Measurements from ENCODE around the gene CPED1. TPM values are rescaled to one million over a fixed set of nuclear protein-coding genes. Genes with fewer than 3 reads are reported as not detected.
"Not testable (repeated sequence)": the region's sequence is repeated elsewhere in the genome, so short reads cannot be mapped to it uniquely, and the experiment has no call there.

Gene CPED1
- total RNA-seq, 2 donors from 2014 or later: not detected

DNA sequence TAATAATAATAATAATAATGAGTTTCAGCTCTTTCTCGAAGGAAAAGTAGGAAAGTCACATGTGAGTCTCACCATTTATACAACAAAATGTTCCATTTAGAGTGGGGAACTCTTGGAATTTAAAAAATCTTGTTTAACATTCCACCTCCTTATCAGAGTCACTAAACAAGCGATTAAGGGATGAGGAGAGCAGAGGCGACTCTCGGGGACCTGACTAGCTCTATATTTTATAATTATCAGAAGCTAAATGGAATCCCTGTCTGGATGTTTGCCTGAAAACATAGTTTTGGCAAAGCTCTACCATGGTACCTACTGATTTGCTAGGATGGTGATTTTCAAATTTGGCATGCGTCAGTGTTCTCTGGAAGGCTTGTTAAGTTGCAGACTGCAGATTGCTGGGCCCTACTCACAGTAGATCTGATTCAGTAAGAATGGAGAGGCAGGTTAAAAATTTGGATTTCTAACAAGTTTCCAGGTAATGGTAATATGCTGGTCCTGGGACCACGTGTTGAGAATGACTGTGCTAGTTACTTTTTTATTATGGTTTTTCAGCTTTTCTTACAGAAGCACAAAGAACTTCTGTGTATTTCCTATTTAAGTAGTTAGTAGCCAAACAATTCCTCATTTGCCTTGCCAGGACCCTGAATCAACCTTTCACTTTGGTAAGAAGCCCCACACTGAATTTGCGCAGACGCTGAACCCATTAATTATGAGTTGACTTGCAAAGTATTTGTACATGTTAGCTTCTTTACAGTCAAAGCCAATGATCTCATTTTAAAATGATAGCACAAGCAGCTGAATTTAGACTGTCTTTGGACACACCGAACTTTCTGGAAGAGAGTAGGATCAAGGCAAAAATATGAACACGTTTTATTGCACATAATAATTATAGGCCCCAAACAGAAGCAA is 39.5 kb downstream of the CPED1 start:
- H3K9me3 Mint-ChIP-seq: no peaks in the 10 kb centered on the region
- H3K4me1 Mint-ChIP-seq: no peaks in the 10 kb centered on the region
- no peak overlapping the region for H3K4me3 Mint-ChIP-seq
- no peak overlapping the region for H3K27ac Mint-ChIP-seq
- H3K36me3 Mint-ChIP-seq (ENCODE audit: low read depth): no peaks in the 10 kb centered on the region
- no peak for ATAC-seq (replicated peaks)
- H3K27me3 Mint-ChIP-seq: peaks cover 11% of the 10 kb centered on the region

DNA sequence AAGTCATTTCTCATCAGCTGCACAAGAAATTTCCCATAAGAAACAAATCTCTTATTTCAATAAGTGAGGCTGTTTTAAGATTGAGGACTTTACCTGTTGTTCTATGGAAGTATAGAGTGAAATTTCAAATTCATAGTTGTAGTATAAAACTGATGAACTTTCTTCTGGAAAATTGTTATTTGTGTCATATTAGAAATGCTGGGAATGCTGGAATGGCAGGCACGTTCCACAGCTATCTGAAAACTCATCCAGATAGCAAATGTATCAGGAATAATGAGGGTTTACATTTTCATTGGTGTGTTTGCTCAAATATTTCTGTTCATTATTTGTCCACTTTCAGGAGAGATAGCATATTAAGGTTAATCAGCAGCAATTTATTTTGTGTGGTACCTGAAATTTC is 40.8 kb downstream of the CPED1 start:
- Mint-ChIP-seq H3K27me3 (peaks cover 11% of the 10 kb centered on the region), H3K4me3 (no peak overlapping the region), H3K4me1 (no peaks in the 10 kb centered on the region), H3K9me3 (no peaks in the 10 kb centered on the region), H3K36me3 (ENCODE audit: low read depth) (no peaks in the 10 kb centered on the region), H3K27ac (no peak overlapping the region)
- no peak for ATAC-seq (replicated peaks)

DNA sequence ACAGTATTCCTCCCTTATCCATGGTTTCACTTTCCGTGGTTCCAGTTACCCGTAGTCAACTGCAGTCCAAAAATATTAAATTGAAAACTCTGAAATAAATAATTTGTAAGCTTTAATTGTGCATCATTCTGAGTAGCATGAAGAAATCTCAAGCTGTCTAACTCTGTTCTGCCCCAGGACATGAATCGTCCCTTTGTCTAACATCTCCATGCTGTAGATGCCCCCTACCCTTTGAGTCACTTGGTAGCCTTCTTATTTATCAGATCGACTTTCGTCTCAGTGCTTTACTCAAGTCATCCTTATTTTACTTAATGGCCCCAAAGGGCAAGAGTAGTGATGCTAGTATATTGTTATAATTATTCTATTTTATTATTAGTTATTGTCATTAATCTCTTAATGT is 41.8 kb downstream of the CPED1 start:
- Mint-ChIP-seq H3K27me3 (peaks cover 11% of the 10 kb centered on the region), H3K4me1 (no peaks in the 10 kb centered on the region), H3K36me3 (ENCODE audit: low read depth) (no peaks in the 10 kb centered on the region), H3K27ac (no peak overlapping the region), H3K4me3 (no peak overlapping the region), H3K9me3 (no peaks in the 10 kb centered on the region)
- ATAC-seq (replicated peaks): no peak

DNA sequence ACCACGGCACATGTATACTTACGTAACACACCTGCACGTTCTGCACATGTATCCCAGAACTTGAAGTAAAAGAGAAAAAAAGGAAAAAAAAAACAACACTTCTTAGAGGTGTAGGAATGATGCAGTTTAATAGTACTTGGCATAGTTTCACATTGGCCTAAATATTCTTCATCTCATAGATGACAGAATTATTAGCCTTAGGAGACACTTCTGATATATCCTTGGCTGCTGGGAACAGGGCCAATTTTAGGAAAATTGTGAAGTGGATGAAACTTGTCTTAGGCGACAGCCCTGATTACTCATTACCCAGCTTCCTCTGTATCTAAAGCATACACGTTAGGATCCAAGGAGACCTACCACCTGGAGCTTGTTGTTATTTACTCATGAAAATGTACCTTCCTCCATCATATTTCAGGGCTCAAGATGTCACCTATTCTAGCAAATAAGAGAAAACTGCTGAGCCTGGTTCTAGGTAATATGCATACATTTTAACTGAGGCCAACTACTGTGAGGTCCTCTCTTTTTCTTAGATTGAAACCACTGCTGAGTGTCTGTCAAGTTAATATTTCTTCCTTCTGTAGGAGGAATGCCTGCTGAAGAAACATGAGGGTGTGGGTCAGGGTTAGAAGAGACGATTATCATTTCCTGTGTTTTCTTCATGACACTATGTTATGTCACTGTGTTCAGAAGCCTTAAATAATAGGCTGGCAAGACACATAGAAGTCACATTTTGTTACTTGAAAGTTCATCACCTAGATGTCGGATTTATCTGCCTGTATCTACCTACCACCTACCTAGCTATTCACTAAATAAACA is 44.3 kb downstream of the CPED1 start:
- no peaks in the 10 kb centered on the region for H3K27me3 Mint-ChIP-seq
- H3K4me3 Mint-ChIP-seq: no peak overlapping the region
- H3K36me3 Mint-ChIP-seq (ENCODE audit: low read depth): no peaks in the 10 kb centered on the region
- H3K27ac Mint-ChIP-seq: no peak overlapping the region
- H3K4me1 Mint-ChIP-seq: no peaks in the 10 kb centered on the region
- no peak for ATAC-seq (replicated peaks)
- H3K9me3 Mint-ChIP-seq: no peaks in the 10 kb centered on the region

DNA sequence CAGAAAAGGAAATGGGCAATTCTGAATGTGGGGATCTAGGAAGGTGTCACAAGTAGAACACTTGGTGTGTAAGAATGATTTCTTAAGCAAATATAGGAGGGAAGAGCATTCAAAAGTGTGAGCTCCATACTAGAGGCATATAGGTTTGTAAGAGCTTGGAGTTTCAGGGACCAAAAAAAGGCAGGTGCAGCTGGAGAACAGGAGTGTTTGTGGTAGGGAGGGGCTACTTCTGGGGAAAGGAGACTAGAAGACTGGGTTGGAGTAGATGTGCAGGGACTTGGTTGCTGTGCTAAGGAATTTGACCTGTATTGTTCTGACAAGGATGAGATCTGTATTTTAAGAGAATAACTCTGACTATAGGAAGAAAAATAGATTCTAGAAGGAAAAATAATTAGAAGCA is 46.4 kb downstream of the CPED1 start:
- Mint-ChIP-seq H3K4me3 (no peak overlapping the region), H3K4me1 (no peaks in the 10 kb centered on the region), H3K9me3 (no peaks in the 10 kb centered on the region), H3K27me3 (peaks cover 3% of the 10 kb centered on the region), H3K27ac (no peak overlapping the region), H3K36me3 (ENCODE audit: low read depth) (no peaks in the 10 kb centered on the region)
- ATAC-seq (replicated peaks): no peak

DNA sequence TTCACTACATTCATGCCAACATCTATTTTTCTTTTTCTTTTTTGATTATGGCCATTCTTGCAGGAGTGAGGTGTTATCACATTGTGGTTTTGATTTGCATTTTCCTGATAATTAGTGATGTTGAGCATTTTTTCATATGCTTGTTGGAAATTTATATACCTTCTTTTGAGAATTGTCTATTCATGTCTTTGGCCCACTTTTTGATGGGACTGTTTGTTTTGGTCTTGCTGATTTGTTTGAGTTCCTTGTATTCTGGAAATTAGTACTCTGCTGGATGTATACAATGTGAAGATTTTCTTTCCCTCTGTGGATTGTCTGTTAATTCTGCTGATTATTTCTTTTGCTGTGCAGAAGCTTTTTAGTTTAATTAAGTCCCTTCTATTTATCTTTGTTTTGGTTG is 48.3 kb downstream of the CPED1 start:
- not testable (repeated sequence) for H3K27me3 Mint-ChIP-seq

DNA sequence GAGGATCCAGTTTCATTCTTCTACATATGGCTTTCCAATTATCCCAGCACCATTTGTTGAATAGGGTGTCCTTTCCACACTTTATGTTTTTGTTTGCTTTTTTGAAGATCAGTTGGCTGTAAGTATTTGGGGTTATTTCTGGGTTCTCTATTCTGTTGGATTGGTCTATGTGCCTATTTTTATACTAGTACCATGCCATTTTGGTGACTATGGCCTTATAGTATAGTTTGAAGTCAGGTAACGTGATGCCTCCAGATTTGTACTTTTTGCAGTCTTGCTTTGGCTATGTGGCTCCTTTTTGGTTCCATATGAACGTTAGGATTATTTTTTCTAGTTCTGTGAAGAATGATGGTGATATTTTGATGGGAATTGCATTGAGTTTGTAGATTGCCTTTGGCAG is 48.8 kb downstream of the CPED1 start:
- not testable (repeated sequence) for H3K36me3 Mint-ChIP-seq (ENCODE audit: low read depth); ATAC-seq (replicated peaks); H3K9me3 Mint-ChIP-seq; H3K27ac Mint-ChIP-seq; H3K4me3 Mint-ChIP-seq; H3K27me3 Mint-ChIP-seq; H3K4me1 Mint-ChIP-seq

More for the DNA sequence above, 48.3 kb downstream of the CPED1 start:
- not testable (repeated sequence) for H3K4me3 Mint-ChIP-seq; H3K4me1 Mint-ChIP-seq; H3K36me3 Mint-ChIP-seq (ENCODE audit: low read depth); H3K9me3 Mint-ChIP-seq; H3K27ac Mint-ChIP-seq; ATAC-seq (replicated peaks)

DNA sequence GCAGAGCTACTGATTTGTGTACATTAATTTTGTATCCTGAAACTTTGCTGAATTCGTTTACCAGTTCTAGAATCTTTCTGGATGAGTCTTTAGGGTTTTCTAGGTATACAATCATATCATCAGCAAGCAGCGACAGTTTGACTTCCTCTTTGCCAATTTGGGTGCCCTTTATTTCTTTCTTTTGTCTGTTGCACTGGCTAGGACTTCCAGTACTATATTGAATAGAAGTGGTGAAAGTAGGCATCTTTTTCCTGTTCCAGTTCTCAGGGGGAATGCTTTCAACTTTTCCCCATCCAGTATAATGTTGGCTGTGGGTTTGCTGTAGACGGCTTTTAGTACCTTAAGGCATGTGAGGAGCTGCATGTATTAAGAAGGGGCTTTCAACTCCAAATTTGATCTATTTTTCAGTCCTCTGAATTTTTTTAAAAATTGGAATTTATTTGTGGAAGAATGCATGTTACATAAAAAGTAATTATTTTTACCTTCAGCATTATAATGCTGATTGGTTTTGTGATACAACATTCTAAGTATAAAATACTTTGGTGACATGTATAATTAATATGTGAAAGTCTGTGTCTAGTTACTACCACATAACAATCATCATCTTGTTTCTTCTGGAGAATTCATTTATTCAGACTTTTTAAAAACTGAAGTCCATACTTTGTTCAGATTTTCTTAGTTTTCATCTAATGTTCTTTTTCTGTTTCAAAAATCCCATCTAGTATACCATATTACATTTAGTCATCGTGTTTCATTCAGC is 49.6 kb downstream of the CPED1 start:
- ATAC-seq (replicated peaks): no peak
- no peak overlapping the region for H3K4me3 Mint-ChIP-seq
- peaks cover 3% of the 10 kb centered on the region for H3K27me3 Mint-ChIP-seq
- no peaks in the 10 kb centered on the region for H3K9me3 Mint-ChIP-seq
- H3K4me1 Mint-ChIP-seq: no peaks in the 10 kb centered on the region
- no peak overlapping the region for H3K27ac Mint-ChIP-seq
- H3K36me3 Mint-ChIP-seq (ENCODE audit: low read depth): no peaks in the 10 kb centered on the region

DNA sequence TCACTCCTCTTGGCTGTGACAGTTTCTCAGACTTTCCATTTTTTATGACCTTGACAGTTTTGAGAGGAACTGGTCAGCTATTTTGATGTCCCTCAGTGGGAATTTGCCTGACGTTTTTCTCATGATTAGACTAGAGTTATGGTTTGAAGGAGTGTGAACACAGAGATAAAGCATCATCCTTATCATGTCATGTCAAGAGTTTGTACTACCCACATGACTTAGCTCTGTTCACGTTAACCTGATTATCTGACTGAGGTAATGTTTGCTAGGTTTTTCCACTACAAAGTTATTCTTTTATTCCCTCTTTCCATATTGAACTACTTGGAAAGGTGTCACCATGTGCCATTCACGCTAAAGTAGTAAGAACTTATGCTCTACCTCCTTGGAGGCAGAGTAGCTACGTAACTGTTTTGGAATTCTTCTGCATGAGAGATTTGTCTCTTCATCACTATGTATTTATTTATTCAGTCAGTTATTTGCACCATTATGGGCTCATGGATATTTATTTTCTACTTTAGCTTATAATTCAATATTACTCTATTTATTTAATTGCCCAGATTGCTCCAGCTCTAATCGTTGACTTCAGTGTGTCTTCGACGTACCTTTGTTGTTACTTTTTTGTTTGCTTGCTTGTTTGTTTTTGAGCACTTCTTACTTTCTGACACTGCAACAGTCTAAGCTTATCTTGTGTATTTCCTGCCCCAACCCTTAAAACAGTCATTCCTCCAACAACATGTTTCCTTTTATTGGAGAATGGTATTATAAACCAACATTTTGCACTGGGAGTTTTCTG is 50.4 kb downstream of the CPED1 start:
- Mint-ChIP-seq H3K27ac (no peak overlapping the region), H3K36me3 (ENCODE audit: low read depth) (no peaks in the 10 kb centered on the region), H3K9me3 (no peaks in the 10 kb centered on the region), H3K4me1 (no peaks in the 10 kb centered on the region), H3K4me3 (no peak overlapping the region), H3K27me3 (peaks cover 3% of the 10 kb centered on the region)
- no peak for ATAC-seq (replicated peaks)

DNA sequence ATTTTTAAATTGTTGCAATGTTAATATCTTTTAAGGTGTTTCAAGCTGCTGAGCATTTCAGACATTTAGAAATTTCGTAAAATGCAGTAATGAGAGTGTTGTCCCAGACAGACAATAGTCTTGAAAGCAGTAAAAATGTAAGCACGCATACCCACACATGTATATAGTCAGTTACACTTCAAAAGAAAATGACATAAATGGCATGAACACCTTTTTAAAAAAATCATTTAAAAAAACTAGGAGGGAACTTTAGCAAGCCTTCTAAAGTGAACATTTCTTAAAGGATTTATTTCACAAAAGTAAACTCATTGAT is 51.0 kb downstream of the CPED1 start:
- Mint-ChIP-seq H3K27ac (no peak overlapping the region), H3K4me1 (no peaks in the 10 kb centered on the region), H3K4me3 (no peak overlapping the region), H3K36me3 (ENCODE audit: low read depth) (no peaks in the 10 kb centered on the region), H3K9me3 (no peaks in the 10 kb centered on the region), H3K27me3 (peaks cover 3% of the 10 kb centered on the region)
- no peak for ATAC-seq (replicated peaks)

DNA sequence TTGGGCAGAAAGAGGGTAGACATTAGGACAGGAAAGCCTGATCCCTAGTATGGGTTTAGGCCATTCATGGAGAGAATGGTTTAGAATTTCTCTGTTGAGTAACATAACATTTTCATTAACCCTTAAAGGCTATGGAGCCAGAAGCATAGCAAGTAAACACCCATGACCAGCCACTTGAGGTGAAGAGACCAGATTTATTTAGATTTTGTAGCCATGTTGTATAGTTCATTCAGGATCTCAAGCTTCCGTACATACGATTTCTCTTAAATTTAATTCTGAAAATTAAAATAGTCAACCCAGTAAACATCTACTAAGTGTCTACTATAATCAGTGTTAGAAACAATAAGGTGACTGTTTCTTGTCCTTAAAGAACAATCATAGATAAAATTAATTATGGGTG is 51.5 kb downstream of the CPED1 start:
- Mint-ChIP-seq H3K36me3 (ENCODE audit: low read depth) (no peaks in the 10 kb centered on the region), H3K27me3 (peaks cover 3% of the 10 kb centered on the region), H3K9me3 (no peaks in the 10 kb centered on the region), H3K27ac (no peak overlapping the region), H3K4me3 (no peak overlapping the region), H3K4me1 (no peaks in the 10 kb centered on the region)
- no peak for ATAC-seq (replicated peaks)

DNA sequence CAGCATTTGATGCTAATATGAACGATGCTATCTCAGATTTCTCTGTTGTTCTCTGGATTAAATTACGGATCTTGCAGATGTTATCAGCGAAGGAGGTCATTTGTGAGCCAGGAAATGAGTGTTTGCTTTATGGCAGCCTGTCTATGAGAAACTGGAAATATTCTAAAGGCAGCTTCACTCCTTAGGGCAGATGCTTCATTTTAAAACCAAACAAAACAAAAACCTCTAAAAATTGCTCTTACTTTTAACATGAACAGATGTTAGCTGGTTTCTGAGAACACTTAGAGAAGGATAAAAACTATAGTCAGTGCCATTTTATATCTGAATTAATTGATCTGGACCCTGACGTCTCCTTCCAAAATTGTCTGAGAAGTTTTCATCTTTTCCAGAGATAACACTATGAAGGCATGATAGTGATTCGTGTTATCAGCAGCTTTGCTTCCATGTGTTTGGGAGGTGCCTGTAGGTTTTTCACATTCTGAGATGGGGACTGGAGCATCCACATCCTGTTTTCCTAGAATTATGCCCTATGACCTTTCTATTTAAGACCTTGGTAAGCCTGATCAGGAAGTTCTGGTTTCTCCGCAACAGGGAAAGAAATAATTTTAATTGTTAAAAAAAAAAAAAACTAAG is 53.1 kb downstream of the CPED1 start:
- Mint-ChIP-seq H3K36me3 (ENCODE audit: low read depth) (no peaks in the 10 kb centered on the region), H3K4me3 (no peak overlapping the region), H3K27me3 (peaks cover 3% of the 10 kb centered on the region), H3K9me3 (no peaks in the 10 kb centered on the region), H3K27ac (no peak overlapping the region), H3K4me1 (no peaks in the 10 kb centered on the region)
- no peak for ATAC-seq (replicated peaks)

DNA sequence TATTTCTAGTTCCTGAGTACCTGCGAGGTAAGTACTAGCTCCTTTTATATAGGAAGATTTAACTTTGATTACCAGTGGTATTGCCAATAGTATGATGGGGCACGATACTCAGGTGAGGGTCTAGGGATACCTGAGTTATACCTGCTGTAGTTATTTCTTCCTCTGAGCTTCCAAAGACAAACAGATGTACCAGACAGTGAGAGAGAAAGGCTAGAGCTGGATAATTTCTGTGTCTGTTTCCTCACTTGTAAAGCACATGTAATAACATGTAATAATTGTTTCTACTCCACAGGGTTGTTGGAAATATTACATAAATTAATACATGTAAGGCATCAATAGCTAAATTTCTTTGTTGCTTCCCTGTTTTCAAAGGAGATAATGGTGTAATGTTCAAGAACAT is 53.7 kb downstream of the CPED1 start:
- no peaks in the 10 kb centered on the region for H3K4me1 Mint-ChIP-seq
- H3K9me3 Mint-ChIP-seq: no peaks in the 10 kb centered on the region
- ATAC-seq (replicated peaks): no peak
- H3K4me3 Mint-ChIP-seq: no peak overlapping the region
- H3K27ac Mint-ChIP-seq: no peak overlapping the region
- peaks cover 3% of the 10 kb centered on the region for H3K27me3 Mint-ChIP-seq
- H3K36me3 Mint-ChIP-seq (ENCODE audit: low read depth): no peaks in the 10 kb centered on the region

DNA sequence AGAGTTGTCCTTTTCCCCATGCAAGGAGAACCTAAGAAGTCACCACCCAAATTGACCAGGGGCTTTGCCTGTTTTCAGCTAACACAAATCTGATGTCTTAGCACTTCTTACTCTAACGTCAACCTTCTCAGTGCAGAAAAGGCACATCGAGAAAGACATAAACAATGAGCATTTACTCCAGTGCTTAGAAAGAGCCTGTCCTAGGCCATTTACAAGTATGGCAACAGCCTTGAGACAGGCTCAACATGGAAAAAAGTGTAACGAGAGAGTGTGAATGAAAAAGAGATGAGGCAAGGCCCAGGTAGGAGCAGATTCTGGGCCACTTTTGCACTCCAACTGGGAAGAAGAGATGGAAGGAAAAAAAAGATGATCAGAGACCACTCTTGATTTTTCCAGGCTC is 54.4 kb downstream of the CPED1 start:
- no peak overlapping the region for H3K27ac Mint-ChIP-seq
- H3K4me3 Mint-ChIP-seq: no peak overlapping the region
- no peaks in the 10 kb centered on the region for H3K36me3 Mint-ChIP-seq (ENCODE audit: low read depth)
- peaks cover 2% of the 10 kb centered on the region for H3K9me3 Mint-ChIP-seq
- peaks cover 5% of the 10 kb centered on the region for H3K27me3 Mint-ChIP-seq
- no peaks in the 10 kb centered on the region for H3K4me1 Mint-ChIP-seq
- no peak for ATAC-seq (replicated peaks)
